GM21381 (cell line): ENCODE measurements around the gene CEACAM18.

Source experiments
- ATAC-seq: cut with Tn5 transposase; IDR thresholded peaks from one replicate; pipeline ENCODE4 v1.9.1; 2021; ENCODE audit warnings: mild to moderate bottlenecking, moderate library complexity; ENCODE audit not compliant: unreplicated experiment

The CEACAM18 gene

DNA sequence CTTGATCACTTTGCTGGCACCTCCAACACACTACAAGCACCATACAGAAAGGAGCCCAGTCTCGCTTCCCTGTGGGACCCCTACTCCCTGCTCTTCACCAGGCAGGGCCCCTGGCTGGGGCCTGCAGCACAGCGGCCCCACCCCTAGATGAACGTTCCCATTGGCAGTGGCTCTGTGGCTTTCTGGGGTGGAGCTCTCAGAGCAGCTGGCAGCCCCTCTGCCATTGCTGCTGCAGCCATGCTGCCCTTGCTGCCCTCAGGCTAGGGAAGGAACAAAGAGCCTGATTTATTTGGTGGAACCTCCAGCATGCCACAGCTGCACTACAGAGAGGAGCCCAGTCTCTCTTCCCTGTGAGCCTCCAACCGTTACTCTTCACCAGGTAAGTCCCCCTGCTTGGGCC lies 47.3 kb downstream of the CEACAM18 start:
- ATAC-seq = no peak

DNA sequence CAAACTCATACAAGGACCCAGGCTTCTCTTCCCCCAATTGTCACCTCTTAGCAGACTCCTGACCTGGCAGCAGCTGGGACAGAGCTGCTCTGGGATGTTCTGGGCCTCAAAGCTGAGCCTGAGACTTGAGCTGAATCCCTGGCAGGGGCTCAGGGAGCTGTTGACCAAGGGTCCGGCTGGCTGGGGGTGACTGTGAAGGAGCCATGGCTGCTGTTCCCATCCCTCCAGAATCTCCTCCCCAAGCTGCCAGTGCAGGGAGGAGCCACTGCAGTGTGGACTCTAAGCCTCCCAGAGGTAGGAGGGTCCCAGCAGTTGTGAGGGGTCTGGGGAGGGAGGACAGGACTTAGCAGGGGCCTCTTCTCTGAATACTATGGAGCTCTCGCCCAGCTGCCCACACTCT lies 51.0 kb downstream of the CEACAM18 start:
- ATAC-seq = no peak

DNA sequence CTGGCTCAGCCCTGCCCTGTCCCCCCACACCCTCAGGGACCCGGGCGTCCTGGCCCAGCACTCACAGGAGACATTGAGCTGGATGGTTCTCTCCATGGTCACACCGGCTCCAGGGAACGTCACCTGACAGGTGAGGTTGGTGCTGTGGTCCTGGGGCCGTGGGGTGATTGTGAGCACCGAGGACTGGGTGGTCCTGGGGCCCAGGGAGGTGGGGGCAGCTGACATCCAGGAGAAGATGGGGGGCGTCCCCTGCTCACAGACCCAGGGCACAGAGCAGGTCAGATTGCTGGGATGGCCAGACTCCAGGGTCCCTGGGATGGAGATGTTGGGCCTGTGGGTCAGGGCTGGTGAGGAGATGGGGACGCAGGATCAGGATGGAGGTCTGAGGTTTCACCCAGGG lies 52.3 kb downstream of the CEACAM18 start:
- ATAC-seq = no peak

DNA sequence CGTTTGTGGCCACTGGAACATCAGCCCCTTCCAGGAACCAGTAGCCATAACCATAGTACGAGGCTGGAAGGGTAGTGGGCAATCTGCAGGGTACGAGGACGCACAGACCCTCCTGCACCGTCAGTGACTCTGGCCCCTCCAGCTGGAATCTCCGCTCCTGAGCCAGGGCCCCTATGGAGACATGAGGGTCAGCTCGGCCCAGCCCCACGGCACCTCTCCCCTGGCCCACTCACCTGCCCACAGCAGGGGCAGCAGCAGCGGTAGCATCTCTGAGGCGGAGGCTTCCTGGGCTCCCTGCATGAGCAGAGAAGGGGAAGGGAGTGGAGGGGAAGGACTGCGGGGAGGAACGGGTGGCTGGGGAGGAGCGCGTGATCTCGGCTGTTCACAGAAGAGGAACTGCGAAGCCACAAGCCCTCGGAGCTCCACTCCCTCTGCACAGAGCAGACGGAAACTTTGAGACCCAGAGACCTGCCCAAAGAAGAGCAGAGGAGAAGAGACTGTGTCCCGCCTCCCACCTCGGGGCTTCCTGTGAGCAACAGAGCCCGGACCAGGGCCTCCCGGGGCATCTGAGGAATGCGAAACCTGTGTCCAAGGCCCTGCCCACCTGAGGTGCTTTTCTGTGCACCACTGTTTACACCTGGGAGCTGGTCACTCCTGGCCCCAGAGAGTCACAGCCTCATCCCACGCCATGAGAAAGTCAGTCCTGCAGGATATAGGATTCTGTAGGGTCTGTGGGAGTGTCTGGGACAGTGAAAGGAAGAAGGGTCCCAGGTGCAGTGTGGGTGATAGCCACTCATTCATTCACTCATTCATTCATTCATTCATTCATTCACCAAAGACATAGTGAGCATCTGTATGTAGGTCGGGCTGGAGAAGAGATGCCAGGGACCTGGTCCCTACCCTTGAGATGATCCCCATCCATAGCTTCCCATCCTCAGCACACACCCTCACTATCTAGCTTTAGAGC lies 53.3 kb downstream of the CEACAM18 start, which contains the start of gene SIGLEC6:
Gene SIGLEC6, minus strand, starts transcription at position 322 of the 967 bp plus-strand sequence. Its CDS starts 22 bp downstream, at position 300.
- ATAC-seq = no peak

DNA sequence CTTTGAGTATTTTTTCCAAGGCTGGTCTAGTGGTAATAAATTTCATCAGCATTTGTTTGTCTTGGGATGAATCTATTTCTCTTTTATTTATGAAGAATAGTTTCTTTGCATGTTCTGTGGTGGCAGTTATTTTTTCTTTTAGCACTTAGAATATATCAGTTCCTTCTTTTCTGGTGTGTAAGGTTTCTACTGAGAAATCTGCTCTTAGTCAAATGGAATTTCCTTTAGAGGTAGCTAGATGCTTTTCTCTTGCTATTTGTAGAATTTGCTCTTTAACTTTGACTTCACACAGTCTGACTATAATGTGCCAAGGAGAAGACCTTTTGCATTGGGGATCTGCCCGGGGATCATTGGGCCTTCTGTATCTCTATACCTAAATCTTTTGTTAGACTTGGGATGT lies 57.2 kb downstream of the CEACAM18 start:
- ATAC-seq = no peak

DNA sequence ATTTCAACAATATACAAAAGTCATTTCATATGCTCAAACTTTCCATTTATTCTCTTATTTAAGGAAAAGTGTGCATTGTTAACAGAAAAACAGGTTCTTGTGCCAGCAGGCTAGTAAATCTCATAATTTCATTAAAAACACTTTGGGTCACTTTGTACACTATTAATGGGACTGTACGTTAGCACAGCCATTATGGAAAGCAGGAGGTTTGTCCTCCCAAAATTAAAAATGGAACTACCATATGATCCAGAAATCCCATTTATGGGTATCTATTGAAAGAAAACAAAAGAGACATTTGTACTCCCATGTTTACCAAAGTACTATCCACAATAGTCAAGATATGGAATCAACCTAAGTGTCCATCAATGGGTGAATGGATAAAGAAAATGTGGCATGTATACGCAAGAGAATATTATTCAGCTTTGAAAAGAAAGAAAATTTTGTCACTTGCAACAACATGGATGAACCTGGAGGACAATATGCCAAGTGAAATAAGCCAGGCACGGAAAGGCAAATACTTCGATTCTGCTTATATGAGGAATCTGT lies 61.6 kb downstream of the CEACAM18 start:
- no peak for ATAC-seq
